T-helper 17 cell (primary cell): ENCODE measurements around the gene ACER1. TPM values are rescaled to one million over a fixed set of nuclear protein-coding genes. Genes with fewer than 3 reads are reported as not detected.
A peak's percentile ranks its signal among the peaks of the same experiment; 100 is the strongest.

Experiments used
- ATAC-seq: fragments of 150-1000 bp; cut with Tn5 transposase; 2 replicates; pipeline ENCODE4 v1.10.0; 2021; ENCODE audit warnings: mild to moderate bottlenecking, moderate library complexity
- DNase-seq, 3 donors: peaks; one replicate each; pipeline versions ENCODE4 v3.0.0 to v3.0.0-alpha.2; 2020 to 2021
- H3K9me3 ChIP-seq: one replicate; pipeline ENCODE4 v1.7.0; 2013; ENCODE audit warnings: low read length, mild to moderate bottlenecking; ENCODE audit not compliant: control insufficient read depth, poor library complexity, severe bottlenecking
- H3K27ac Mint-ChIP-seq: one replicate; pipeline ENCODE4 v1.8.0; 2022; ENCODE audit warnings: mild to moderate bottlenecking, moderate library complexity, mixed read lengths
- H3K27me3 Mint-ChIP-seq: one replicate; pipeline ENCODE4 v1.8.0; 2022; ENCODE audit warnings: mixed read lengths
- H3K36me3 Mint-ChIP-seq: one replicate; pipeline ENCODE4 v1.8.0; 2022; ENCODE audit warnings: low read depth, mixed read lengths
- H3K4me1 Mint-ChIP-seq: one replicate; pipeline ENCODE4 v1.8.0; 2022; ENCODE audit warnings: mild to moderate bottlenecking, mixed read lengths
- H3K4me3 Mint-ChIP-seq: one replicate; pipeline ENCODE4 v1.8.0; 2022; ENCODE audit warnings: mild to moderate bottlenecking, moderate library complexity, mixed read lengths
- total RNA-seq, 4 donors: library from RNA in 2 of 4; stranded (reverse) in 2 of 4; gene quantifications; one replicate each; pipeline ENCODE4 v1.2.3 and lab custom pipeline; 2022 to 2026

Gene ACER1
- total RNA-seq, 2 donors from 2014 or later, result 0.99 to 1.5 TPM

- DNase-seq (no peak), ATAC-seq (no peak)
- H3K9me3 ChIP-seq, result no peaks in the 10 kb centered on the region
- H3K4me3 Mint-ChIP-seq, result no peak overlapping the region
- peaks cover 24% of the 10 kb centered on the region for H3K4me1 Mint-ChIP-seq
- H3K27ac Mint-ChIP-seq, result no peak overlapping the region
- no peaks in the 10 kb centered on the region for H3K36me3 Mint-ChIP-seq
- H3K27me3 Mint-ChIP-seq, result no peaks in the 10 kb centered on the region
Observed at GRCh38 chr19:6263735-6264444, 69.5 kb downstream of the ACER1 start.

GRCh38 chr19:6263306-6263705 is 70.1 kb downstream of the ACER1 start:
- no peaks in the 10 kb centered on the region for H3K9me3 ChIP-seq
- ATAC-seq (no peak), DNase-seq (no peak)
- Mint-ChIP-seq H3K27me3 (no peaks in the 10 kb centered on the region), H3K4me3 (no peak overlapping the region), H3K4me1 (peaks cover 27% of the 10 kb centered on the region), H3K27ac (no peak overlapping the region), H3K36me3 (no peaks in the 10 kb centered on the region)

- Mint-ChIP-seq H3K4me1 (peaks cover 24% of the 10 kb centered on the region), H3K36me3 (no peaks in the 10 kb centered on the region), H3K27ac (no peak overlapping the region), H3K4me3 (no peak overlapping the region), H3K27me3 (no peaks in the 10 kb centered on the region)
- H3K9me3 ChIP-seq, result no peaks in the 10 kb centered on the region
- ATAC-seq, result no peak
- DNase-seq, result no peak
Observed at GRCh38 chr19:6262519-6262918, 70.9 kb downstream of the ACER1 start.

GRCh38 chr19:6261883-6262282 is 71.5 kb downstream of the ACER1 start:
- H3K4me1 Mint-ChIP-seq, result peaks cover 26% of the 10 kb centered on the region
- ATAC-seq, result no peak
- peaks cover 2% of the 10 kb centered on the region for H3K36me3 Mint-ChIP-seq
- H3K27ac Mint-ChIP-seq, result no peak overlapping the region
- no peak for DNase-seq
- H3K27me3 Mint-ChIP-seq, result no peaks in the 10 kb centered on the region
- no peaks in the 10 kb centered on the region for H3K9me3 ChIP-seq
- no peak overlapping the region for H3K4me3 Mint-ChIP-seq

GRCh38 chr19:6260912-6261650 is 72.3 kb downstream of the ACER1 start:
- DNase-seq (no peak), ATAC-seq (peak; percentile 59)
- Mint-ChIP-seq H3K27me3 (no peaks in the 10 kb centered on the region), H3K4me3 (no peak overlapping the region), H3K4me1 (peaks cover 27% of the 10 kb centered on the region), H3K27ac (no peak overlapping the region), H3K36me3 (peaks cover 2% of the 10 kb centered on the region)
- H3K9me3 ChIP-seq, result no peaks in the 10 kb centered on the region

GRCh38 chr19:6260376-6260775 is 73.0 kb downstream of the ACER1 start:
- H3K27me3 Mint-ChIP-seq, result no peaks in the 10 kb centered on the region
- ATAC-seq (no peak), DNase-seq (no peak)
- peaks cover 27% of the 10 kb centered on the region for H3K4me1 Mint-ChIP-seq
- no peak overlapping the region for H3K27ac Mint-ChIP-seq
- no peak overlapping the region for H3K4me3 Mint-ChIP-seq
- H3K9me3 ChIP-seq, result no peaks in the 10 kb centered on the region
- peaks cover 2% of the 10 kb centered on the region for H3K36me3 Mint-ChIP-seq

- Mint-ChIP-seq H3K27me3 (no peaks in the 10 kb centered on the region), H3K4me3 (peak overlapping the region; percentile 36), H3K27ac (no peak overlapping the region), H3K36me3 (peaks cover 2% of the 10 kb centered on the region), H3K4me1 (peaks cover 27% of the 10 kb centered on the region)
- DNase-seq (no peak), ATAC-seq (no peak)
- H3K9me3 ChIP-seq, result no peaks in the 10 kb centered on the region
Observed at GRCh38 chr19:6259312-6259861, 74.0 kb downstream of the ACER1 start.

GRCh38 chr19:6258812-6259311 is 74.5 kb downstream of the ACER1 start:
- no peak overlapping the region for H3K27ac Mint-ChIP-seq
- peaks cover 27% of the 10 kb centered on the region for H3K4me1 Mint-ChIP-seq
- ATAC-seq (no peak), DNase-seq (no peak)
- no peaks in the 10 kb centered on the region for H3K27me3 Mint-ChIP-seq
- peak overlapping the region; percentile 36 for H3K4me3 Mint-ChIP-seq
- no peaks in the 10 kb centered on the region for H3K9me3 ChIP-seq
- peaks cover 2% of the 10 kb centered on the region for H3K36me3 Mint-ChIP-seq

Other genes starting within 250 kb of the ACER1 start
- gene RFX2, start 223.1 kb downstream of the ACER1 start, total RNA-seq, result 10 to 100 TPM in 1 of 2 donors, 1 to 10 TPM in 1; 9.0 to 23.3 TPM
- not detected for gene ACSBG2, start 197.9 kb downstream of the ACER1 start, total RNA-seq
- 10 to 100 TPM; 27.1 to 30.3 TPM for gene MLLT1, start 53.6 kb downstream of the ACER1 start, total RNA-seq
- 10 to 100 TPM; 75.9 to 82.7 TPM for gene CLPP, start 27.9 kb upstream of the ACER1 start, total RNA-seq
- gene ALKBH7, start 39.2 kb upstream of the ACER1 start, total RNA-seq, result 10 to 100 TPM; 44.1 to 47.6 TPM
- 1 to 10 TPM; 1.3 to 1.5 TPM for gene PSPN, start 42.3 kb upstream of the ACER1 start, total RNA-seq
- 10 to 100 TPM; 67.2 to 68.7 TPM for gene GTF2F1, start 59.6 kb upstream of the ACER1 start, total RNA-seq
- 100 to 1,000 TPM; 138 to 164 TPM for gene KHSRP, start 91.2 kb upstream of the ACER1 start, total RNA-seq
- gene SLC25A41, start 100.2 kb upstream of the ACER1 start, total RNA-seq, result not detected
- 10 to 100 TPM in 1 of 2 donors, 1 to 10 TPM in 1; 9.6 to 11.3 TPM for gene SLC25A23, start 126.2 kb upstream of the ACER1 start, total RNA-seq
- gene CRB3, start 130.7 kb upstream of the ACER1 start, total RNA-seq, result 1 to 10 TPM; 1.4 to 1.5 TPM
- 100 to 1,000 TPM; 104 to 105 TPM for gene DENND1C, start 148.2 kb upstream of the ACER1 start, total RNA-seq
- gene TUBB4A, start 168.7 kb upstream of the ACER1 start, total RNA-seq, result 1 to 10 TPM; 1.5 to 1.6 TPM
- gene TNFSF9, start 197.4 kb upstream of the ACER1 start, total RNA-seq, result 1 to 10 TPM; 2.2 to 3.3 TPM